CD1c-positive myeloid dendritic cell (primary cell): ENCODE results near the gene NKX1-1.

Experiments
- DNase-seq: peaks from one replicate; pipeline ENCODE4 v3.0.0-alpha.2; 2016; ENCODE audit errors: extremely low spot score

The NKX1-1 gene

DNA sequence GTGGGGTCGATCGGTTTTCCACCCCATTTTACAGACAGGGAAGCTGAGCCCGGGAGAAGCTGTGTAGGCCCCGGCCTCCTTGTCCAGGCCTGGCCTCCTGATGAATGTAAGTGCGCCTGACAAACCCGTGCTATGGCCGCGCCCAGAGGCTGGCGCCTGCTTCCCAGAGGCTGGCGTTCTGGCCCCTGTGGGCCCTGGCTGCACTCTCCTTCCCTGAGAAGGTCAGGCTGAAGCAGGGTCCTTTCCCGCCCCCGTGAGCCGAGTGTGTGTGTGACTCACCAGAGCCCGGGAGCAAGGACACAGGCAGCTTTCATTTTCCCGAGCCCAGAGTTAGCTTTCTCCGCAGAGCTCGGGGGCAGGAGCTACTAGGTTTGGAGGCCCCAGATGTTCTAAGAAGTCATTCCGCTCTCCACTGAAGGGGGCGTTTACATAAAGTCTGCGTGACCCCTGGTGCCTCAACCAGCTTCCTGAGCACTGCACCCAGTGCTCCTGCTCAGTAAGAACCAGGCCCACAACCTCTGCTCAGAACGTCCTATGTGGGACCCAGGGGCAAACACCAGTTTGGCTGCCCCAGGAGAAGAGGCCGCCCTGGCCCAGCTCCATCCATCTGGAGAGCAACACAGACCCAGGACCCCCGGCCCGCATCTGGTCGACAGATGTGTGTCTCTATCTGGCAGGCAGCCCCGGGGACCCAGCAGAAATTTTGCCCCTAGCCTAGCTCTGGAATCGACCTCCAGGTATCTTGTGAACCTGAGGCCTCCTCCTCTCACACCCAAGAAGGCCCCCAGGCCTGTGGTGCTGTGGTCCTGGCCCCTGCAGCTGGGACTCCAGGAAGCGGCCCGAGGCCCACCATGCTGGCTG, 45.6 kb downstream of the NKX1-1 start:
- DNase-seq: no peak

DNA sequence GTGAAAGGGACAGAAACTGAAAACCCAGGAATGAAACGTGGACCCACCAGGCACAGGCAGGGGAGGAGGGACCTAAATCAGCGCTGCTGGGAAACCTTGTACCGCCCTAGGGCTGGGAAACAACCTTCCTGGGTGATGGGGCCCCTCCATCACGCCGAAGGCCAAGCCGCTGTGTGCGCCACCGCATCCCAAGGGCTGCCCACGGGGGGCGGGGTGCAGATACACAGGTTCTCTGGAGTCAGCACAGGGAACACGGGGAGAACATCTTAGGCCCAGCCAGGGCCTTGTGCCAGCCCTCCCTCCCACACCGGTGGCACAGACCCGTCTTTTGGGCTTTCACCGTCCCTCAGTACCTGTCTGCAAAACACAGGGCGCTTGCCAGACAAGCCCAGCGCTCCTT, 46.3 kb downstream of the NKX1-1 start:
- no peak for DNase-seq

DNA sequence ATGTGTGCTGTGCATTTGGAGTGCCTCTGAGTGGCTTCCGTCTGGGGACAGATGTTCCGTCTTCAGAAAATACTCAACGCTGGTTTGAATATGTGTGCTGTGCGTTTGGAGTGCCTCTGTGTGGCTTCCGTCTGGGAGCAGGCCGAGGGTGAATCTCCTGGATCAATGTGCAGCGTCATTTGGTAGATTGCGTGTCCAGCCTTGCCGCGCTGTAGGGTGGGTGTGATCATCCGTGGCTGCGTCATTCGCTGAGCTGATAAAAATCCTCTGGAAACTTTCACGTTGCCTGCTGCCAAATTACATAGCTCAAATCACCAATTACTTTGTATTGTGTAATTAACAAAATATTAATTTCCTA, 47.1 kb downstream of the NKX1-1 start:
- no peak for DNase-seq

DNA sequence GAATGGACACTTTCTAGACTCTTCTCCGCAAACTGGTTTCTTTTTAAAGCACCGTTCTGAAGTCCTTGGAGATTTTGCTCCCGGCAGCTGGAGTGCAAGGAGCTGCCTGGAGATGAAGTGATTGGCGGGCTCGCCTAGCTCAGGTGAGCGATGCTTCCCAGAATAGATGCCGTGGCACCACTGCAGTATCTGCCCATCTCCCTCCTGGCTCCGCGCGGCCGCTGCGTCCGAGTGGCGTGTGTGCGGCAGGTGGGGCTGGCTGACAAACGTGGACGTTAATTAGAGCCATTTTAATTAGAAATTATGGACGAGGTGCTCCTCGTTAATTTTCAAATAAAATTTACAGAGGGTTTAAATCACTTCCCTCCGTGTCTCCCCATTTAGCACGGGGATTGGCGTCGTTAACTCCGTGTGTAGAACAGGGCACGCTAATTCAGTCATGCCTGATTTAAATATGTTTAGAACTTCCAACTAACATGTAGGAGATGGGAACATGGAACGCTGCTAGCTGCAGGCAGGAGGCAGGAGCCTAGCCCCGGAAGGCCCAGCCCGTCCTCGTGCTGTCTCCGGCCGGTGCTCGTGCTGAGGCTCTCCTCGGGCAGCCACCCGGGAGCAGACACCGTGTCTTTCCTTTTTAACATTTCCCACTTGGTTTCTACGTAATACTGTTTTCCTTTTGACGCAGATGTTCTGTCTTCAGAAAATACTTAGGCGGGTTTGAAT, 47.7 kb downstream of the NKX1-1 start:
- DNase-seq: no peak

DNA sequence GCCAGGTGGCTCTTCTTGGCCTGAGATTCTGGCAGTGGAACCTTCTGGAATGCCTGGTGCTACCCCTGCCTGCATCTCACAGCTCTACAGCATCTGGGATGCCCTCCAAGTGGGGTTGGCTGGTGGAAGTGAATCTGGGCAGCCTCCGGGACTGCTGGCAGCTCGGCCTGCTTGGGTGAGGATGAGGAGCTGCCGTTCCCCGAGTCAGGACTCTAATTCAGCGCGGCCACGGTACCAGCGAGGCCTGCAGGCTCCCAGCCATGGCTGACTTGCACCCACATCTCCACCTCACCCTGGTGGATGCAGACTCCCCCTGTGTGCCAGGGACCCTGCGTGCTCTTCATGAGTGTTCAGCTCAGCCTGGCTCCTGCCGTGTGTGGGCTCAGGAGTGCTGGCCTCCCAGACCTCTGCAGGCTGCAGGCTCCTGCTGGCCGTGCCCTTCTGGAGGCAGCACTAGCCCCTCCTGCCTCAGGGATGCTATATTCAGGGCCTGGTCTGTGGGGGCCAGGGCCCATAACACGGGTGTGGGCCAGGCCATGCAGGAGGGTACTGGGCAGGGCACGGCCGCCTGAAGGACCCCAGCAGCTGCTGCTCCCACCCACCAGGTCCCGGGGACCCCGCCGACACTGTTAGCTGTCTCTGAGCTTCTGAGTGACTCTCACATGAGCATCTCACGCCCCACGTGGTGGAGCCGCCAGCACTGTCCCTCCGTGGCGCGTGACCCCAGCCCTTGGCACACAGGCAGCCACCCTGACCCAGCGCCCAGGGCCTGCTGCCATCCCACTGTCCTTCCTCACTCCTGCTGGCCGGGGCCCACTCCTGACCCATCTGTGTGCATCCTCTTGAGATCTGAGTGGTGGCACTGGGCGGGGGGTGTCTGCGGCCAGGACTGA, 48.6 kb downstream of the NKX1-1 start:
- DNase-seq: no peak

DNA sequence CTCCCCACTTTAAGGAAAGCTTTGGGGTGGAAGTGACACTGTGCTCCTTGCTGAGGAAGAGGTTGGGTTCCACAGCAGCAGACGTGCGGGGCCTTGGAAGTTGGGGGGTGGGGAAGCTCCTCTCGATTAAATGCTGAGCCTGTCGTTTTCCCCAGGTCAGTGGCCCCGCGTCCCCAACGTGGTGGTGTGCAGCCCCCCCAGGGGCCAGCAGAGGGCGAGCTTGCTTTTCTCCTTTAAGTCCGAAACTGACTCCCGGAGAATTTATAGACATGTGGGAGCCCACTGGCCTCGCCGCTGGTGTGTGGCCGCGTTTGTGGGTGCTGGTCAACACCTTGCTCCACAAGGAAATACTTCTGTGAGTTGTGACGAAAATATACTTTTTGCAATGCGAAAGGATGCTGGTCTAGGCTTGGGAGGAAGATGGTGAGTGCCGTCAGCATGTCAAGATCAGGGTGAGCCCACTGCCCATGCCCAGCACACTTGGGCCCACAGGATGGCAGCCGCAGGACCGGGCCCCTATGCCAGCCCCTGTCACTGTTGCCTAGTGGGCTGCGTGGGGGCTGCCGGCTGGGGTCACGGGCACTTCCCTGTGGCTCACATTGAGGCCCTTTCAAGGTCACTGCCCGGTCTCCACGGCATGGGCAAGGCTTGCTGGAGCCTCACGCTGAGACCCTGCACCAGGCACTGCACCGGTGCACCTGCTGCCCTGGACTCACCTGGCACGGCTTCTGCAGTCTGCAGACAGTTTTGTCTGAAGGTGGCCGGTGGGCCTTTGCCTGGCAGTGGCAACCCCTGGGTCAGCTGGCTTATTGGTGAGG, 49.9 kb downstream of the NKX1-1 start:
- DNase-seq: peak; percentile 47

DNA sequence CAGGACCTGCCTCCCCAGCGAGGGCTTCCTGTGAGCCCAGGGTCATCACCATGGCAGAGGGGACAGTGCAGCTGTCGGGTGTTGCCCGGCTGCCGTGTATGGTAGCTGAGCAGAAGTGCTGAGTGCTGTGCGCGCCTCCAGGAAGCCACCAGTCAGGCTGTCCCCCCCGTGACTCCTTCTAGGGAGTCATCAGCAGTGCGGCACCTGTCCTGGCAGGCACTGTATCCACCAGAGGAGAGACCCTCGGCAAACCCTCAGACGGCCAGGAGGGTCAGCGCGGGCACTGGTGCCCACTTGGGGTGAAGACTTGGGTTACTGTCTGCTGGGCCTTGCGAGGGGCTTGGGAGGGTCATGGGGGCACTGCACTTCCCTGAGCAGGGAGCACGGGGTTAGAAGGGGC, 50.9 kb downstream of the NKX1-1 start:
- no peak for DNase-seq

DNA sequence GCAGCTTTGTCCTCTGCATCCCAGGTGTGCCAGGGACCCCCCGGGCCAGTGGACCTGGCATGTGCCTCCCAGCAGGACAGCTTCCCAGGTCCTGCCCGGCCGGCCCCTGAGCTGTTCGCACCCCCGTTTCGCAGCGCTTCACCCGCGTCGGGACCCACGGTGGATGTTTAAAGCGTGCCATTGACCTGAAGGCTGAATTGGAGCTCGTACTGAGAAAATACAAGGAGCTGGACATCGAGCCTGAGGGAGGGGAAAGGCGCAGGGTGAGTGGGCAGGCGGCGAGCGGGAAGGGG, 51.3 kb downstream of the NKX1-1 start:
- no peak for DNase-seq

DNA sequence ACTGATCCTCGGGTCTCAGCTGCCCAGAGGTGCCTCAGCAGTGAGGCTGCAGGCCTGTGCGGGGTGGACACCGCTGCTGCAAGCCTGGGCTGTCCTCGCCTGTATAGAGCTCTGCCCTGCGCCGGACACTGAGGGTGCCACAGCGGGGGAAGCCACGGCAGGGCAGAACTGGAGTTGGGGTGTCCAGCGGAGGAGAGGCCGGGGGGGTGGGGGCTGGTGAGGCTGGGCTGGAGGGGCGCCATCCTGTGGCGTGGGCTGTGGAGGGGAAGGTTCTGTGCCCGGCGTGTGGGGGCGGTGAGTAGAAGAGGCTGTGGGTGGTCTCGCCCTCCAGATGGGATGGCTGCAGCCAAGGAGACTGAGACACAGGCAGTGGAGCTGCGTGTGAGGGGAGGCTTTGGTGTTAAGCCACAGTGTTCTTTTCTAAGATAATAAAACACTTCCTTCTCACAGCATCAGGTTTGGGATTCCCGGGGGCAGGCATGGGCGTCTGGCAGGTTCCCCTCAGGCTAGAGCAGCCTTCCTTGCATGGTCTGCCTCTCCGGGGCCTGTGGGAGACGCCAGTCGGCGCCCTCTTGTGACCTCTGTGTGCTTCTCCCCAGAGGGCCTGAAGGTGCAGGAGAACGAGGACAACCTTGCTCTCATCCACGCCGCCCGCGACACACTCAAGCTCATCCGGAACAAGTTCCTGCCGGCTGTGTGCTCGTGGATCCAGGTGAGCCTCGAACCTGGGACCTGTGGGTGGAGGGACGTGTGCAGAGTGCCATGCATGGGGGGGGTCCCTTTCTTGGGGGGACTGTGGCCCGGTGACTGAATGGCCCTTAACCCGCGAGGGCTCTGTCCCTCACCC, 51.9 kb downstream of the NKX1-1 start:
- no peak for DNase-seq

DNA sequence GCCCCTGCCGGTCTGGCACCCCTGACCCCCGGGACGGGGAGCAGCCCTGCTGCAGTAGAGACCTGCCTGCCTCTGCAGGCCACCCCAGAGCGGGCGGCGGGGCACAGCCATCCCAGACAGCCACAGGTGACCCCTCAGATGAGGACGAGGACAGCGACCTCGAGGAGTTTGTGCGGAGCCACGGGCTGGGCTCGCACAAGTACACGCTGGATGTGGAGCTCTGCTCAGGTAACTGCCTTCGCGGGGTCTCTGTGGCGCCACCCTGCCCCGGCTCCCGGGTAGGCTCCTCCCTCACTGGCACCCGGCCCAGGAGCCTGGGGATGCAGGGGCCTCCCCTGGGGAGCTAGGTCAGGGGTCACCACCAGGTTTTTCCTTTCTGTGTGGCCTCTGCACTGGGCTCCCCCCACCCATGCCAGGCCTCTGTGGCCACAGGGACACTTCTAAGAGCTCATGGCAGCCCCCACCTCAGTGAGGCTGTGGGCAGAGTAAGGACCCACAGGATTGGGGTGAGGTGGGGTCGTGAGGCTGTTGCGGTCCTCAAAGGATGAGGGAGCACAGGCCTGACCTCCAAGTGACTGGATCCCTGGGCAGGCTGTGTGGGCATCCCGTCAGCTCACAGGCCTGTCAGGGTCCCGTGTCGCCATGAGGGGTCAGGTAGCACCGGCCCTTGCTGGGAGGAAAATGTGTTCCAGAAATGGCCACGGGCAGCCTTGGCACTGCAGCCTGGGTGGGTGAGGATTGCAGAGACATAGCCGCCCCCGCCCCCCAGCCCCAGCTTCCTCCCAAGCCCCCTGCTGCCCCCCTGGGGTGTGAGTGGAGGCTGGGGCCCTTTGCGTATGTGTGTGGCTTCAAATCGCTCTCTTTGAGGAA, 52.8 kb downstream of the NKX1-1 start:
- no peak for DNase-seq
